Psoas muscle (tissue), 8 donors: ENCODE data around the gene PRDM7. TPM values are rescaled to one million over a fixed set of nuclear protein-coding genes. Genes with fewer than 3 reads are reported as not detected.

Source experiments
- ATAC-seq, 4 donors: fragments of 200-7000 bp; cut with Tn5 transposase; one replicate each; pipeline ENCODE4 v1.9.1; 2020; ENCODE audit warnings: moderate library complexity in 3 of 4, mild to moderate bottlenecking in 2 of 4
- DNase-seq, 2 donors: peaks; one replicate each; pipeline ENCODE4 v3.0.0-alpha.2; 2020
- H3K27ac ChIP-seq: fragments of 200-600 bp; one replicate; pipeline ENCODE4 v1.8.0; 2022
- H3K27me3 ChIP-seq, 3 donors: fragments of 200-600 bp in 1 of 3; one replicate each; pipeline versions ENCODE4 v1.6.1 to v1.8.0; 2013 to 2022; ENCODE audit warnings: low read length in 2 of 3, mild to moderate bottlenecking in 2 of 3, moderate library complexity in 1 of 3; ENCODE audit not compliant: insufficient read depth in 3 of 3
- H3K36me3 ChIP-seq, 2 donors: fragments of 200-600 bp in 1 of 2; one replicate each; pipeline versions ENCODE4 v1.6.1 to v1.8.0; 2013 to 2022; ENCODE audit warnings: low read depth in 1 of 2, mild to moderate bottlenecking in 1 of 2, moderate library complexity in 1 of 2; ENCODE audit not compliant: insufficient read depth in 1 of 2
- H3K4me1 ChIP-seq: fragments of 200-600 bp; one replicate; pipeline ENCODE4 v1.8.0; 2022
- H3K4me3 ChIP-seq: fragments of 200-600 bp; one replicate; pipeline ENCODE4 v1.8.0; 2022; ENCODE audit warnings: mild to moderate bottlenecking
- H3K9me3 ChIP-seq: fragments of 200-600 bp; one replicate; pipeline ENCODE4 v1.8.0; 2022
- WGBS, 3 donors: extraction: QIAGEN DNeasy Blood & Tissue Kit; methylation state at CpG; one replicate each; pipeline versions ENCODE4 v1.1.6 to v1.1.7; 2013; 5-methylcytosine and 5-hydroxymethylcytosine counted together
- intact Hi-C, 2 donors: fragments of 100-400 bp; cut with DNase I; formaldehyde crosslinking; loops; one replicate each; pipeline versions ENCODE4 v1.11.0 to v1.14.2; 2022
- polyA plus RNA-seq, 3 donors: library from polyadenylated mRNA; stranded (reverse); fragments of 200-250 nt; gene quantifications; one replicate each; pipeline ENCODE4 v1.2.3, GENCODE V29; 2013
- total RNA-seq, 4 donors: library from RNA; stranded (reverse); fragmentation: NEBNext Ultra II Directional in 2 of 4; extraction: Animal tissue kit (Norgen Biotek cat#: 25700) in 2 of 4; gene quantifications; one replicate each; pipeline versions ENCODE4 v1.2.1 to v1.2.4, GENCODE V29; 2021 to 2023
- TF ChIP-seq, protein P1 (sequence below): fragments of 200-600 bp; IDR thresholded peaks from one replicate; pipeline ENCODE4 v1.8.0; 2022; ENCODE audit warnings: antibody characterized with exemption
- donor health status: healthy with polysubstance abuse.
- donor health status: DM: no; HTN: no; CAD: no; lungs with moderate emphysema.
- donor health status: Bipolar disorder and iron deficiency.
- donor health status: healthy.
- donor health status: DM: yes; HTN: yes; CAD: no.
- donor health status: DM: no; HTN: no; CAD: no.
- donor health status: DM: no; HTN: no; CAD: no.
- donor health status: DM: yes; HTN: yes; CAD: no.

PRDM7 gene
- total and polyA plus RNA-seq, 7 donors: not detected

DNA sequence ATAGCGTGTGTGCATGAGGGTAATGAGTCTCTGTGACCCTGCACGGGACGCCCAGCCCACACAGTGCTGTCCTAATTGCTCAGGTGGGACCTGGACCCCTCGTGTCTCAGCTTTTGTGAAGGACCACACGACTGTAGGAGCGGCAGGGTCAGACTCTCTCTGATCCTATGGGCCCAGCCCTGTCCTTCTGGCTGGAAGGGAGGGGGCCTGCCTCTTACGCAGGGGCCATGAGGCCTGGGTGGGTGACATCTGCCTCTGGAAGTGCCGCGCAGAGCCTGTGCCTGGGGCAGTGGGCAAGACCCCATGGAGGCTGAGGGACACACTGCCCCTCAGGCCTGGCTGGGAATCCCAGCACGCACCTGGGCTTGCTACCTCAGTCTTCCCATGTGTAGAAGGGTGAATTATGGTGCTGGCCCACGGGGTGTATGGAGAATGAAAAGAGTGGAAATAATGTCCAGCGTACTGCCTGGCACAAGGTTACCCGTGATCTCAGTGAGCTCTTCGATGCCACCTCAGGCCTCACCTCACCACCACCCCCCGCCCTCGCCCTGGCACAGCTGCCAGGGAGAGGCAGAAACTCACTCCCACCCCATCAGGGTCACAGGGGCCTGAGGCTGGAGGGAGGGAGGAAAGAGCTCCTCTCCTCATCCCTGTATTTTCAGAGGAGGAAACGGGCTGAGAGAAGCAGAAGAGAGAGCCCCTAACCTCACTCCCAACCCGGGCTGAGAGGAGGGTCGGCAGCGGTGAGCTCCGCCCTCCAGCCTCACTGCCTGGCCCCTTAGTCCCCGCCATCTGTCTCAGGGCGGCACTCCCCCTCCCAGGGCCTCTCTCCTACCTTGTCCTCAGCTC, 30.8 kb downstream of the PRDM7 start:
- TF ChIP-seq, protein P1, sequence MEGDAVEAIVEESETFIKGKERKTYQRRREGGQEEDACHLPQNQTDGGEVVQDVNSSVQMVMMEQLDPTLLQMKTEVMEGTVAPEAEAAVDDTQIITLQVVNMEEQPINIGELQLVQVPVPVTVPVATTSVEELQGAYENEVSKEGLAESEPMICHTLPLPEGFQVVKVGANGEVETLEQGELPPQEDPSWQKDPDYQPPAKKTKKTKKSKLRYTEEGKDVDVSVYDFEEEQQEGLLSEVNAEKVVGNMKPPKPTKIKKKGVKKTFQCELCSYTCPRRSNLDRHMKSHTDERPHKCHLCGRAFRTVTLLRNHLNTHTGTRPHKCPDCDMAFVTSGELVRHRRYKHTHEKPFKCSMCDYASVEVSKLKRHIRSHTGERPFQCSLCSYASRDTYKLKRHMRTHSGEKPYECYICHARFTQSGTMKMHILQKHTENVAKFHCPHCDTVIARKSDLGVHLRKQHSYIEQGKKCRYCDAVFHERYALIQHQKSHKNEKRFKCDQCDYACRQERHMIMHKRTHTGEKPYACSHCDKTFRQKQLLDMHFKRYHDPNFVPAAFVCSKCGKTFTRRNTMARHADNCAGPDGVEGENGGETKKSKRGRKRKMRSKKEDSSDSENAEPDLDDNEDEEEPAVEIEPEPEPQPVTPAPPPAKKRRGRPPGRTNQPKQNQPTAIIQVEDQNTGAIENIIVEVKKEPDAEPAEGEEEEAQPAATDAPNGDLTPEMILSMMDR: no peak
- ATAC-seq: peak; percentile 6 to 10 (median 8)
- H3K9me3 ChIP-seq: no peaks in the 10 kb centered on the region
- intact Hi-C loops: no loop called here
- DNase-seq: peak in 1 of 2 donors; percentile 40
- peaks cover 10% of the 10 kb centered on the region for H3K4me1 ChIP-seq
- H3K27ac ChIP-seq: peak overlapping the region; percentile 41
- 38 to 40% (median 40%) methylated on average over 22 to 23 of the region's 23 CpGs for WGBS, 3 donors
- peaks cover 0 to 26% of the 10 kb centered on the region in 2 donors for H3K36me3 ChIP-seq
- H3K27me3 ChIP-seq: no peaks in the 10 kb centered on the region
- H3K4me3 ChIP-seq: peak overlapping the region; percentile 61

DNA sequence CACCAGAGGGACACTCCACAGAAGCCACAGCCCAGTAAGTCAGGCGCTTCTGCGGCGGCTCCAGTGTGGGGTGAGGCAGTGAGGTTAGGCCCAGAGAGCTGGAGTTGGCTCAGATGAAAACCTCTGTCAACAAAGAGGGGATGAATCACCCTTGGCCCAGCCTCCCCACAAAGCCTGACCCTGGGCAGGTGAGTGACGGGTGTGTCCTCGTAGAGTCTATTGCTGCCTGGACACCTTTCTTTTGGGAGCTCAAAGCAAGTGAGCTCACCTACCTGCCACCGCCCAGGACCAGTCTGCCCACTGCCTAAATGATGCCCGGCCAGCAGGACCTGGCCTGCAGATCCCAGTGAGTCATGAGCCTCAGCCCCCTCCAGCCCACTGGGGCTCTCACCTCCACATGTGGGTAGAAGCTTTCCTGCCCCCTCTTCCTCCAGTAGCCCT, 33.0 kb downstream of the PRDM7 start:
- Histone ChIP-seq H3K27me3 (no peaks in the 10 kb centered on the region), H3K4me3 (no peak overlapping the region), H3K27ac (no peak overlapping the region), H3K36me3 (peaks cover 0 to 46% of the 10 kb centered on the region in 2 donors), H3K9me3 (no peaks in the 10 kb centered on the region), H3K4me1 (peaks cover 10% of the 10 kb centered on the region)
- 87 to 93% (median 92%) methylated on average over 7 of the region's 7 CpGs for WGBS, 3 donors
- DNase-seq (no peak), ATAC-seq (no peak)
- intact Hi-C loops: no loop called here
- TF ChIP-seq, protein P1: no peak

DNA sequence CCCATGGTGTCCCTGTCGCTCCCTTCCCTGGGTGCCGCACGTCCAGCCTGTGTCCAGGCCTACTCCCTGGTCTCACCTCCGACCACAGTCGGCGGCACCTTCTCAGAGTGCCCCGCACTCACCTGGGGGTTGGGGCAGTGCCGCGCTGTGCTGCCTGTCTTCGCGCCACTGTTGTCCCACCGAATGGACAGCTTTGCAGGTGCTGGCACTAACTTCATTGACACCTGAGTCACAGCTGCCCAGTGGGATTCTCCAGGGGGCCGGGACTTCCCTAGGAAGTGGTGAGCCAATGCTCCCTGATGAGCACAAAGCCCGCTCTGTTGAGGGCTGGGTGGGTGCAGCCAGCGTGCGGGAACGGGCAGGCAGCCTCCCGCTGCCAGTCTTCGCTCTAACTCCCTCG, 33.6 kb downstream of the PRDM7 start:
- Histone ChIP-seq H3K4me1 (peaks cover 10% of the 10 kb centered on the region), H3K4me3 (no peak overlapping the region), H3K9me3 (no peaks in the 10 kb centered on the region), H3K27me3 (no peaks in the 10 kb centered on the region), H3K36me3 (peaks cover 0 to 52% of the 10 kb centered on the region in 2 donors), H3K27ac (no peak overlapping the region)
- no peak for ATAC-seq
- TF ChIP-seq, protein P1: no peak
- peak in 1 of 2 donors; percentile 47 for DNase-seq
- WGBS, 3 donors: 88 to 93% (median 90%) methylated on average over 20 of the region's 20 CpGs
- intact Hi-C loops: no loop called here

DNA sequence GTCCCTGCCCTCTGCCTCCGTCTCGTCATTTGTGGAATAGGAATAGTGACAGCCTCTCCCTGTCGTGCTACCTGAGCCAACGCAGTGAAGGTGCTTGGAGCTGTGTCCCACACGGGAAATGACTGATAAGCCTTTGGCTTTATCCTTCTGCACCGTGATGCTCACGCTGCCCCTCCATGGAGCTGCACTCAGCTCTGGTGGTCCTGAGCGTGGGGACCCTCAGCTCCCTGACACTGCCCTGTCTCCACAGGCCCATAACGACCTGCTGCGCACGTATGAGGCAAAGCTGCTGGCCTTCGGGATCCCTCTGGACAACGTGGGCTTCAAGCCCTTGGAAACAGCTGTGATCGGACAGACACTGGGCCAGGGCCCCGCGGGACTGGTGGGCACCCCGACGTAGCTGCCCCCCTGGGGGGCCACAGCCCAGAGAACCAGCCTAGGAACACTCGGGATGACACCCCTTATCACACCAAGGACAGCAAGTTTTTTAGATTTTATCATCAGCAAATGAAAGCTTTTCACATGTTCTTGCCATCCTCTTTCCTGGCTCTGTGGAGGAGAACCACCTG, 34.1 kb downstream of the PRDM7 start:
- H3K4me3 ChIP-seq: no peak overlapping the region
- TF ChIP-seq, protein P1: no peak
- H3K27ac ChIP-seq: no peak overlapping the region
- ATAC-seq (no peak), DNase-seq (peak in 1 of 2 donors; percentile 29)
- H3K4me1 ChIP-seq: peaks cover 10% of the 10 kb centered on the region
- H3K9me3 ChIP-seq: no peaks in the 10 kb centered on the region
- WGBS, 3 donors: 76 to 85% (median 81%) methylated on average over 19 of the region's 19 CpGs
- H3K36me3 ChIP-seq: peaks cover 0 to 57% of the 10 kb centered on the region in 2 donors
- H3K27me3 ChIP-seq: no peaks in the 10 kb centered on the region
- intact Hi-C loops: no loop called here
